GM12874 (cell line): ENCODE measurements around the gene SH3RF1.

ENCODE experiments used
- CTCF ChIP-seq: IDR thresholded peaks from 2 replicates; pipeline ENCODE4 v1.5.1; 2011; ENCODE audit warnings: low read depth, mild to moderate bottlenecking, control low read depth, low read length, moderate library complexity; ENCODE audit not compliant: insufficient read depth

Gene SH3RF1

GRCh38 chr4:169238445-169238844 is 32.3 kb downstream of the SH3RF1 start:
- TF ChIP-seq CTCF = no peak

GRCh38 chr4:169236873-169237626 is 33.7 kb downstream of the SH3RF1 start:
- TF ChIP-seq CTCF = no peak

GRCh38 chr4:169236078-169236477 is 34.7 kb downstream of the SH3RF1 start:
- TF ChIP-seq CTCF = no peak

GRCh38 chr4:169234137-169234855 is 36.5 kb downstream of the SH3RF1 start:
- no peak for TF ChIP-seq CTCF

- TF ChIP-seq CTCF = no peak
Measured at GRCh38 chr4:169233691-169234090, 37.1 kb downstream of the SH3RF1 start.

- TF ChIP-seq CTCF = no peak
Measured at GRCh38 chr4:169231647-169232262, 39.0 kb downstream of the SH3RF1 start.

- TF ChIP-seq CTCF = no peak
Measured at GRCh38 chr4:169229571-169230028, 41.2 kb downstream of the SH3RF1 start.
